HG02943 (cell line): Measurements from ENCODE around the gene CLSTN2.

Experiments
- ATAC-seq: cut with Tn5 transposase; IDR thresholded peaks from one replicate; pipeline ENCODE4 v1.9.1; 2021; ENCODE audit warnings: mild to moderate bottlenecking, low read depth, moderate library complexity; ENCODE audit not compliant: unreplicated experiment

CLSTN2 gene

GRCh38 chr3:139935016-139935865, at the start of gene CLSTN2:
Gene CLSTN2 (plus strand): TSS chr3:139935185.
- ATAC-seq, result no peak

GRCh38 chr3:139887431-139887830, 47.6 kb upstream of the CLSTN2 start:
- no peak for ATAC-seq

DNA sequence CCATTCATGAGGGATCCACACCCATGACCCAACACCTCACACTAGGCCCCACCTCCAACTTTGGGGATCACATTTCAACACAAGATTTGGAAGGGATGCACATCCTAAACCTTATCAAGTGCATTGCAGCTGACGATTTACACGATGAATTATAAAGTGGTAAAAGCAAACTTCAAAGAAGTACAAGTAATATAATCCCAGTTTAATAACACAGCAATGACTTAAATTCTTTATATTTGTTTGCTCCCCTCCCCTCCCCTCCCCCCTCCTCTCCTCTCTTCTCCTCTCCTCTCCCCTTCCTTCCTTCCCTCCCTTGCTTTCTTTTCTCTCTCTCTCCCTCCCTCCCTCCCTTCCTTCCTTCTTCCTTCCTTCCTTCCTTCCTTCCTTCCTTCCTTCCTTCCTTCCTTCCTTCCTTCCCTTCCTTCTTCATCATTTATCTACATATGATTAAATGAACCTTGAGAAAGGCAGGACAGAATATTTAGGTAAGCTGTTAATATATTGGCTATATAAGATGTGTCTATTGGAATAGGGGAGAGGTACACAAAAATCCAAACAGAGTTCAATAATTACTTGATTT, 46.3 kb upstream of the CLSTN2 start:
- no peak for ATAC-seq

- ATAC-seq, result no peak
Measured at GRCh38 chr3:139893267-139893962, 41.6 kb upstream of the CLSTN2 start.

DNA sequence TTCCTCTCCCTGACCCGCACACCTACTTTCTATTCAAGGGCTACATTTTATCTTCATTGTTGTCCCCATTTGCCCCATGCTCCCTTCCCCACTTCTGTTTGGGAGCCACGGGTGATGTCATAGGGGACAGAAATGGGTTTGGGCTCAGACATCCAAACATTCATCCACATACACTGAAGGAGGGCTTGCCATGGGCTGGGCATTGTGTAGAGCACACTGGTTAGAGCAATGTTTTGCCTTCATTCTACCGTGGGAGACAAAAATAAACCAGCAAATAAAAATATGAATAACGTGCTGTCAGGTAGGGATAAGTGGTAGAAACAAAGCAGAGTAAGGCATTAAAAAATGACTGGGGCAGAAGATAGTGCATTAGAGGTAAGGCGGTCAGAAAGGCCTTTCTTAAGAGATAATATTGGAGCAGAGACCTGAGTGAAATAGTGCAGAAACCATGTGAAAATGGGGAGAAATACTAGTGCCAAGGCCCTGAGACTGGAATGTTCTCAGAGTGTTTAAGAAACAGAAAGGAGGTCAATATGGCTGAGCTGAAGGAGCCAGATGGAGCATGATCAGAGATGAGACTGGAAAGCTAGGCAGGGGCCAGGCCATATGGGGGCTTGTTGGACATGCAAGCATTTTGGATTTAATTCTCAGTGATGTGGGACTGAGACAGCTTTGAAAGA, 40.9 kb upstream of the CLSTN2 start:
- ATAC-seq, result no peak

DNA sequence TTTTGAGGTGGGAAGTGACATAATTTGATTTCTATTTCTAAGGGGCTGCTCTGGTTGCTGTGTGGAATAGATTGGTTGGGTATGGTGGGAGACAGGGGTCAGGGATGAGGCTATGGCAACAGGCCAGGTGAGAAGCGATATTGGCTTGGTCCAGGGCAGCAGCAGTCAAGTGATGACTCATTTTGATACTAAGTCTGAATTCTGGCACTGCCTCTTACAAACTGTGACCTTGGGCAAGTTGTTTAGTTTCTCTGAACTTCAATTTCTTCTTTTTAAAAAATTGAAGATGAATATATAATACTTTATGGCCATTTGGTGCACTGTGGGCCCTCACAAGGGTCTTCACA, 40.4 kb upstream of the CLSTN2 start:
- no peak for ATAC-seq

DNA sequence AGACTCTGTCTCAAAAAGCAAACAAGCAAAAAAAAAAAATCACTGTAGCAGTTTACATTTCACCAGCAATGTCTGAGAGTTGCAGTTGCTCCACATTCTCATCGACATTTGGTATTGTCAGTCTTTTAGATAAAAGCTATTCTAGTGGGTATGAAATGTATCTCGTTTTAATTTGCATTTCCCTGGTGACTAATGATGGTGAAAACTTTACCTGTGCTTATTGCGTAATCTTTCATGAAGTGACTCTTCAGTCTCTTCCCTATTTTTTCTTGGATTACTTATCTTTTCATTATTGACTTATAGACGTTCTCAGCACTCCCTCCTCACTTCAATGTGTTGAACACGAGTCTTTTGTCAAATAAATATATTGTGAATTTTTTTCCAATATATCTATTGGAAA, 37.2 kb upstream of the CLSTN2 start:
- no peak for ATAC-seq

- ATAC-seq, result no peak
Measured at GRCh38 chr3:139906418-139906817, 28.6 kb upstream of the CLSTN2 start.

GRCh38 chr3:139909811-139910210, 25.2 kb upstream of the CLSTN2 start:
- no peak for ATAC-seq

GRCh38 chr3:139916271-139916670, 18.7 kb upstream of the CLSTN2 start:
- ATAC-seq, result no peak

GRCh38 chr3:139917226-139917785, 17.7 kb upstream of the CLSTN2 start:
- no peak for ATAC-seq

GRCh38 chr3:139928708-139929505, 6.1 kb upstream of the CLSTN2 start:
- ATAC-seq, result no peak

GRCh38 chr3:139930211-139930610, 4.8 kb upstream of the CLSTN2 start:
- ATAC-seq, result no peak

DNA sequence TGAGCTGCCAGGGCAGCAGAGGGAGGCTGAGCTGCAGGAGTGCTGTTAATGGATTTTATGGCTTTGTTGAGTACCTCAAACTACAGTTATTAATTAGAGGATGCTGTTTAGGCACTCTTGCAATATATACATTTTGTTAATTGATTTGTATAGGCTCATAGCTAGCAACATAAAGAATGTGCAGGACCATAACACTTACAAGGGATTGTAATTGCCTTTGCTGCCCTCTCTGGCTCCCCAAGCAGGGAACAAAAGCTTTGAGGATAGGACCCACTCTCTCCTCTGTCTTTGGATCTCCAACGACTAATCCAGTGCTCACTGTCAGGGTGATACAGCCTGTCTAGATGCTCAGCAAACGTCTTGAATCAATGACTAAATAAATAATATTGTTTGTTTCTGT, 1.2 kb upstream of the CLSTN2 start:
- no peak for ATAC-seq

DNA sequence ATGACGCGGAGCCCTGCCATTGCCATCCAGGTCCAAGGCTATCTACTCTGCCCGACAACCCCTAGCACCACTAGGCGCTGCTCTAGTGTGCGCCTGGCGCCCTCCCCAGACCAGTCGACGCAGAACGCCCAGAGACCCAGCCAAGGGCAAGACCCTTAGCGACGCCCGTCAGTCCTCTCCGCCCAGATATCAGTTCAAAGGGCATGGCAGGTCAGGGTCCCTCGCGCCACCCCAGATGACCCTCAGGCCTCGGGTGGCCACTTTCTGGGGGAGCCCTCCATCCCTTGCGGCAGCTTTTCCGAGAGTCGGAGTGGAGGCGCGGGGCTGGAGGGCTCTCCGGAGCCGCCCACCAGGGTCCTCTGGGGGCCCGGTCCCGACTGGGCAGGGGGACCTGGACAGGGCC, 371 bp upstream of the CLSTN2 start:
- ATAC-seq, result no peak

DNA sequence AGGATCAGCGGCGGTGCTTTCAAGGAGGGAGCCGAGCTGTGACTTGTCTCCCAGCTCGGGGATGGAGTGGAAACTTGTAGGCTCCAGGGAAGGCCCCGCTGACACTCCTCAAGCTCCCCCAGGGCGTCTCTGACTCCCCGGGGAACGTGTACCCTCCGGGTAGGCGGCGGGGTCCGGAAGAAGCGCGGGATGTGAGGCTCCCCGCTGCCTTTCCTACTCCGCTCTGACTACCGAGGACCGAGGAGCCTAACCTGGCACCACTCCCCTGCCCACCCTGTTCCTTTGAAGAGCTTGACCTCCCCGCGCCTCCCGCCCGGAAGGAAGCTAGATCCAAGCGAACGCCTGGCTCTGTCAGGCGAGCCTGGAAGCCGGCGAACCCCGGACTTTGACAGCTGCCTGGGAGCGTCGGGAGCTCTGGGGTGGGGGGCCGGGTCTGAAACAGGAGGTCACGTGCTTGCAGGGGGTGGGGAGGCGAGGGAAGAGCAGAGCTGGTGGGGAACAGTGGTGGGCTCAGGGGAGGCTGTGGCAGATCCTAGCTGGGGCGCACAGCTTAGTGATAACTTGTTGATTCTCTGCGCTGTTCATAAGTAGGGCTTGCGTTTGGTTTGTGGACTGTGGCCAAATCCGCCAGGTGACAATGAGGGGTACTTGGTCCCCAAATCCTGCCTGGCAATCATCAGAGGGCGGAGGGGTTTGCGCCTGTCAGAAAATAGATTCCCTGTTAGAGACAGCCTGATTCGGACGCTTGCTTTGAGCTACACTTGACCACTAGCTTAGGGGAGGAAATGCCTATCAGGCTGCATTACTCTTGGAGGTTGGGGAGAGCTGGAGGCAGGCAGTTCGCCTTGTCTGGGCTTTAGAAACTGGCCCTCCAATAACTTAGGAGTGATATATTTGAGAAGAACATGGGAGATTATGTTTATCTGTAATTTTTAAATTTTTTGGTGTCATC, 1.2 kb downstream of the CLSTN2 start:
- ATAC-seq, result no peak

- no peak for ATAC-seq
Measured at GRCh38 chr3:139937674-139938279, 2.8 kb downstream of the CLSTN2 start.

DNA sequence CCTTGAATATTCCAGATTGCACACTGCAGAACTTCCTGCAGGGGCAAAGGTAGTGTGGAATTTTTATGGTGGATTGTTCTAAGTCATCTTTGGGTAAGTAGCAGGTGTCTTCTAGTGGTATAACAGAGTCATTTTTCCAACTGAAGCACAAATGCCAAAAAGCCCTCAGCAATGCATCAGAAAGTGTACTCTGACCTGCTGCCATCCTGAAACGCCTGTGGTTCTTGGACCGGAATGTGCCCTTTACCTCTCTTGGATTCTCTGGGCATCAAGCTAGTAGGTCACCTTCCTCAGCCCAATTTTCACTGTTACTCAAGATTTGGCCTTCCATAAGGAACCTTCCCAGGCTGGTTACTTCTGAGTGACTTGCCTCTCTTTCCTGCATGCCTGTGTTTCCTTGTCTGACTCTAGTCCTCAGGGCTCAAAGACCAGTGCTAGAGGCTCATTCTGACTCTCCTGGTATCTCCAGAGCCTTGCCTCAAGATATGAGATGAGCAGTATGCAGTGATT, 4.8 kb downstream of the CLSTN2 start:
- ATAC-seq, result no peak
